Stimulated activated CD8-positive, alpha-beta memory T cell treated with anti-CD3 and anti-CD28 coated beads, Interleukin-12 subunit alpha, Interleukin-12 subunit beta, amount 100 ng/mL, for 1 hour (primary cell): ENCODE results near the gene RNF212.

ENCODE experiments used
- DNase-seq: peaks from one replicate; pipeline ENCODE4 v3.0.0-alpha.2; 2020; ENCODE audit warnings: low read depth

The RNF212 gene

DNA sequence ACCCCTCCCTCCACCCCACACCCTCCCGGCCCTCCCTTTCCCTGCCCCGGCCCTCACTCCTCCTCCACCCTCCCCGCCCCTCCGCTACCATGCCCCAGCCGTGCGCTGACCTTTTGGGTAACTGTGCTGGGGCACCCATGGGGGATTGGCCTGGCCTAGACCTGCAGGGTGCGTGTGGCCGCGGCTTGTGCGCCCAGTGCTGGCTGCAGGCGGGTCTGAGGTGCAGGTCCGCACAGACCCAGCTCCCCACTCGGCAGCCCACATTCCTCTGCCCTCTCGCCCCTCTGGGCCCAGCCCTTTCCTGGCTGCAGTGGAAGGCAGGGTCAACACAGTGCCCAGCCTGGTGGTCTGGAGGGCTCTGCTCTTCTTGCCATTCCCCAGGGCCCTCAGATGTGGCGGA lies 77.3 kb downstream of the RNF212 start:
- no peak for DNase-seq

DNA sequence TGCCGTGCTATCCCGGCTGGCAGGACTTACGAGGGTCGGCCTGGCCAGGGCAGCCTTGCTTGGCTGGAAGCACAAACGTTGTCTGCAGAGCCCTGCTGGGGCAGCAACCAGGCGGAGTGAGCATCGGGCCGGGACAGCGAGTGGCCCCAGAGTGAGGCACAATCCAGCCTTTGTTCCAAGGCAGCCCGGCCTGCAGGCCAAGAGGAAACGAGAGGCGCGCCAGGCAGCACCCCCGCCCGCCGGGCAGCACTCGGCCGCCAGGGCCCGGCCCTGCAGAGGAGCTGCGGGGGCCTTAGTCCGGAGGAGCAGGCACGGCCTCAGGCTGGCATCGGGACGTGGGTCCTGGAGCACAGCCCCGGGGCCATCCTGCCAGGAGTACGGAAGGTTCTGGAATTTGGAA lies 77.9 kb downstream of the RNF212 start:
- no peak for DNase-seq

DNA sequence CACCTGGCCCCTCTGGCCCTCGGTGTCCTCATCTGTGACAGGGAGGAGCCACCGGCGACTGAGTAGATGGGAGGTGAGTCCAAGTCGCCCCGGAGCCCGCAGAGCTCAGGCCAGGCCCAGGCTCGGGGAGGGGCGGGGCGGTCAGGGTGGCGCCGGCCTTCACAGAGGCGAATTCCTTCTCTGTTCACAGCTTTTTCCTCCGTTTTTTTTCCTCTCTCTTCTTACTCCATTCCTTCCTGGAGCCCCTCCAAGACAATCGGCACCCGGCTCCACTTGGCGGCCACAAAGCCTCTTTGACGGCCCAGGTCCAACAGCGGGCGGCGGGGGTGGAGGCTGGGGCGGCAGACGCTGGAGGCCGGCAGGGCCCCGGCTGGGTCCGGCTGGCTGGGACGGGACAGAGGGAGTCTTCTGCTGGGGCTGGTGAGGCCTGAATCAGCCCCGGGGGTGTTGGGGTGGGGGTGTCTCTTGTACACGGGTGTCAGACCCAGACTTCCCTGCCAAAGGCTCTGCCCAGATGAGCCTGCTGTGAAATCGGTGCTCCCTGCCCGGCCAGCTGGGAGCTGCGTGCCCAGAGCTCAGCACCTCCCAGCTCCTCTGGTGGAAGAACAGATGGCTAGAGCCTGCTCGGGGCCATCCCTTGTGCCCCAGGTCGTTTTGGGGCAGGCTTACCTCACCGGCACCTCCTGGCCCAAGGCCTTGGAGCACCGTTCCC lies 79.4 kb downstream of the RNF212 start:
- DNase-seq = no peak

DNA sequence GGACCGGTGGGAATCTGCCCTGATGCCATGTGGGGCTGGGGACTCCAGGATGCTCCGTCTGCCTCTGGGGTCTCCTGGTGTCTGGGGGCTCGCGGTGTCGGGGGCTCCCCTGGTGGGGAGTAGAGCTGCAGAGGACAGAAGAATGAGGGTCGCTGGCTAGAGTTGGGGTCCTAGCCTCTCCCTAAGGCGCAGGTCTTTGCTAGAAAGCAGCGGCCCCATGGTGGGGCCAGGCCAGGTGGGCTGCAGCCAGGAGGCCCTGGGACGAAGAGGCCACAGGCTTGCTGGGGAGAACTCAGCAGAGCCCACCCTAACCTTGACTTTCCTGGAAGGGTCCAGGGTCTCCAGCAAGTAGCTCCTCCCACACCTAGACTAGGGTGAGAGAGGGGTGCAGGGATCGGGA lies 80.5 kb downstream of the RNF212 start:
- no peak for DNase-seq

DNA sequence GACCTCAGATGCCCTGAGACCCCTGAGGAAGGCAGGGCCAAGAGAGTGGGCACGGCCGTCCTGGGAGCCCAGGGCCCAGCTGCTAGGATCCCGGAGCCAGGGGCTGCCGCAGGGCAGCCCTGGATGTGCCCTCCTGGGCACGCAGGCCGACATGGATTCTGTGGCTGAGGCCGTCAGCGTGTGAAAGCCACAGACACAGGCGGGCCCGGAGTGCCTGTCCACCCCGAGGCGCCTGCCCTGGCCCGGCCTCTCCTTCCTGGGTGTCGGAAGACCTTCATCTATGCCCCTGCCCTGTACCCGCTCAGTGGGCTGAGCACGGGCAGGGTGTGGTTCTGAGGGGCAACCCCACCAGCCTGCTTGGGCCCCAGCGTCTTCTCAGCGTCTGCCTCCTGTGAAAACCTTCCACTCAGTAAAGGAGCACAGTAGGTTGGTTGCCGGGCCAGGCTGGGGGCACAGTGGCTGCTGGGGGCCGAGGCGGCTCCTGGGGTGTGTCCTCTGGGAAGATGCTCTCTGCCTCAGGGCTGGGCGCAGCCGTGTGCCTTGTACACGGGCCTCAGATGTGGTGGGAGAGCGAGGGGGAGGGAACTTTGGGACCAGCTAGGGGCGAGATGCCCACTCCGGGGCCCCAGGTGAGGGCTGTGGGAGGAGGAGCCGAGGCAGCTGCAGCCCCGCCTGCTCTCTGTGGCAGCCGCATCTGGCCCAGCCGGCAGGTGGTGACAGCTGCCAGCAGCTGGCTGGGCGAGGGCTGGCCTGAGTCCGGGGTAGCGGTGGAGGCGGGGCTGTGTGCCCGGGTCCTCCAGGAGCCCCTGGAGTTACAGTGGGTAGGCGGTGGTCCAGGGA lies 81.2 kb downstream of the RNF212 start:
- DNase-seq = no peak

DNA sequence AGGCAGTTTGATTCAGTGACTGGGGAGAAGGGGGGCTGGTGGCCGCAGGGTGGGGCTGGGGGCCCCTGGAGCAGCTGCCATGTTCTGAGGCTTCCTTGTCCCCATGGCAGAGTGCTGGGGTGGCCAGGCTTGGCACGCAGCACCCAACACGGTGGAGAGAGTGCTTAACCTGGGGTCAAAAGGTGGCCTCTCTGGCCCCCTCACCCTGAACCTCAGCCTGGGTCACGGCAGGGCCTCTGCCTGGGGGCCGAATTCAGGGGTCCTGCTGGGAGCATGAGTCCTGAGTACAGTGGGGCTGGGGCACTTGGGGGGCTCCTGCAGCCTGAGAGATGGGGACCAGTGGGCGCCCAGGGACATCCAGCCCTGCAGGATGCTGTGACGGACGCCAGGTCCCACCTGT lies 82.0 kb downstream of the RNF212 start:
- no peak for DNase-seq

DNA sequence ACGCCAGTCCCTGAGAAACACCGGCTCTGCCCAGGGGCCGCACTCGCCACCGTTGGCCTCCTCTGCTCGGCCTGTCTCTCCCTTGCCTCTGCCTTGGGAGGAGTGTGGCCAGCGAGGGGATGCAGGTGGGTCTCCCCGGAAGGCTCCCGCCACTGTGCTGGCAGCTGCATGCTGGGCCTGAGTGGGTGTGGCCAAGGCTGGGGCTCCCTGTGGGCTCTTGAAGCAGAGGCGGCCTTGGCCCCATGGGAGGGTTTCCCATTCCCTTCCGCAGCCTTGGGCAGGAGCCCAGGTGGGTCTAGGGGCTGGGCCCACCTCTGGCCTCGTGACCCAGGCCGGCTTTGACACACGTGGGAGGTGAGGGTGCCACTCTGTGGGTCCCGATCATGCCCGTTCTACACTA lies 82.8 kb downstream of the RNF212 start:
- DNase-seq = no peak

DNA sequence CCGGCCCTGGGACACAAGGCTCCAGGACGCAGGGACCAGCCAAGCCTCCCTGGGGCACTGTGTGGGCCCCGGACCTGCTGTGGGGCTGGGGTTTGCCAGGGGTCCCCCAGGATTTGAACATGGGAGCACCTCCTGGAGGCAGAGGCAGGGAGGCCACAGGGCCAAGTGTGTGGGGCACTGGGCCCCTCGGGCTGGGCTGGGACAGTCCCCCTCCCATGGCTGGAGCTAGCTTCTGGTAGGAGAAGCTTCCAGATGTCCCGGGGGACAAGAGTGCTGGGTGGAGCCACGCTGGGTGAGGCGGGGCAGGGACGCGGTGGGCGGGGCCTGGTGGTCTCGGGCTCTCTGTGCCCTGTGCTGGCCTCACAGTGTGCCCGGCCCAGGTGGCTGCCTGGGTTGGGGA lies 83.3 kb downstream of the RNF212 start:
- DNase-seq = no peak

DNA sequence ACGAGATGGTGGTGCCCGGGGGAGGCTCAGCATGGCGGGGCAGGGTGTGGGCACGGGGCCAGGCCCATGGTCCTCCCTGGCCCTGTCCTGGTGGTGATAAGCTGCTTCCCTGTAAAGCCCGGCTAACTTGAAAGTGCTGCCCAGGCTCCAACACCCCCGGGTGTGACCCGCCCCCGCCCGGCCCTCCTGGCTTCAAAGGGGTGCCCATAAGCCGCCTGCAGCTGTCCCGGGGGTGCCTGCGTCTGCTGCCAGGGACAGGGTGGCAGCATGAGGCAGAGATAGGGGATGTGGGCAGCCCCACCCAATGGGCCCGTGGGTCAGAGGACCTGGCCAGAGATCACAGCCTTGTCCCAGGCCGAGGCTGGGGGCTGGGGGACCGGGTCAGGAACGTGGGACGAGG lies 83.8 kb downstream of the RNF212 start:
- DNase-seq = no peak

DNA sequence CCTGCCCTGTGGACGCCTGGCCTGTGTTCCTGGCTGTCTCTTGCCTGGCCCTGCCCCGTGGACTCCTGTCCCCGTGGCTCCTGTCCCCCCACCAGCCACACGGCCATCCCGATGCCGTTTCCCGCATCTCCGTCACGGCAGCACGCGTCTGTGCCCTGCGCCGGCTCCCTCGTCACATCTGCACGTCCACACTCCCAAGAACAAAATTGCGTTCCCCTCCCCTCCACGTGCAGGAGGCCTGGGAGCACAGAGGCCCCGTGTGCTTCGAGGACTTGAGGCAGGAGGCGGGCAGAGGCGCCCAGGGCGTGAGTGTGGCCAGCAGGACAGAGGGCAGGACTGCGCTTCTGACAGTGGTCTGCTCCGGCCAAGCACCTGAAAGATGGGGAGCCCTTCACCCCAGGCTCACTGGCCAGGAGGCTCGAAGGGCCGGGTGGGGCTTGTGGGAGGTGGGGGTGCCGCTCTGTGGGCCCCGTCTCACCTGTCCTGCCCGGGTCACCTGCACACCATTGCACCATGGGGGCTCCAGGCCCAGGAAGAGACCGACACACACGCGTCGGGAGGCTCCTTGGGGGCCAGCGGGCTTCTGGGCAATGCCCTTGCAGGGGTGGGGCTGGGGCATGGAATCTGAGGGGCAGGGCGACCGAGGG lies 84.7 kb downstream of the RNF212 start:
- DNase-seq = no peak

DNA sequence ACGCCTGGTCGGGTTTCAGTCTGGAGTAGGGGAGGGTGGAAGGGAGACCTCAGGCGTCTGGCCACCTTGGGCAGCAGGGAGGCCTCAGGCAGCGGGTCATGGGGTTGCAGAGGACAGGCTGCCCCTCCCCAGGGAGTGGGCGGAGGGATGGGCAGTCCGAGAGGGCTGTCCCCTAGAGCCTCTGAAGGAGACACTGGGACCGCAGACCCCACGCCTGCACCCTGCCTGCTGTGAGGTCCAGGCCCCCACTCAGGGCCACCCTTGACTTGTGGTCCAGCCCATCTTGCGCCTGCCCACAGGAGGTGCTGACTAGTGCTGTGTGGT lies 85.5 kb downstream of the RNF212 start:
- DNase-seq = no peak

DNA sequence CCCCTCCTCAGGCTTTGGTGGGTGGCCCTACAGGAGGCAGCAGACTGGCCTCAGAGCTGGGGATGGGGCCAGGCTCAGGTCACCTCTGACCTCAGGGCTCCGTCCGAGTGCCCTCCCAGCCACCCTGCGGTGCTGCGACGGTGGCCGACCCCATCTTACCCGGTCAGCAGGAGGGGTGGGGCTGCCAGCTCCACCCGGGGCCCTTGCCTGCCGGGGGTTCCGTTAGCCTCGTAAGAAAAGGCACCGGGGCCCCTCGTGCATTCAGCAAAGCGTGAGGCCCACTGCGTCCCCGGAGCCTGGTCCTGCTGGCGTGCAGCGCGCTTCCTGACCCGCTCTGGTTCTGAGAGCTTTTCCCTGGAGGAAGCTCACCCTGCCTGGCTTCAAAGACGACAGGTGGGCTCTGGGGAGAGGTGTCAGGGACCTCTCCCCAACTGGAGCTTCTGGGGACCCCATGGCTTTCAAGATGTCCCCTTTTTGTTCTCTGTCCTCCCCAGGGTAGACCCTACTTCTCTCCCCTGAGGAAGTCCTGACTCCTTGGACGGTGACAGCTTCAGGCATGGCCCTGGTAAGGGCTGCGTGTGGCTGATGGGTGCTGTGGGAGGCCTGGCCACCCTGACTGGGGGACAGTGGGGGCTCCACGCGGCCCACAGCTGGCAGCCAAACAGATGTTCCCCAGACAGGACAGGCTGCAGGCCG lies 86.0 kb downstream of the RNF212 start:
- no peak for DNase-seq

DNA sequence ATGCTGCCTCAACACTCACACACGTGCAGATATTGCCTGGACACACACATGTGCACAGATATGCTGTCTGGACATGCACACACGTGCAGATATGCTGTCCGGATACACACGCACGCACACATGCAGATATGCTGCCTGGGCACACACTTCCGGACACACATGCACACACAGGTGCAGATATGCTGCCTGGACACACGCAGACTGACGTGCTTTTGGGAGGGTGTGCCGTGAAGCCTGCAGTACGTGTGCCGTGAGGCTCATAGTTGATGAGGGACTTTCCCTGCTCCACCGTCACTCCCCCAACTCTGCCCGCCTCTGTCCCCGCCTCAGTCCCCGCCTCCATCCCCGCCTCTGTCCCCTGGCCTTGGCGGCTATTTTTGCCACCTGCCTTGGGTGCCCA lies 87.2 kb downstream of the RNF212 start:
- no peak for DNase-seq

DNA sequence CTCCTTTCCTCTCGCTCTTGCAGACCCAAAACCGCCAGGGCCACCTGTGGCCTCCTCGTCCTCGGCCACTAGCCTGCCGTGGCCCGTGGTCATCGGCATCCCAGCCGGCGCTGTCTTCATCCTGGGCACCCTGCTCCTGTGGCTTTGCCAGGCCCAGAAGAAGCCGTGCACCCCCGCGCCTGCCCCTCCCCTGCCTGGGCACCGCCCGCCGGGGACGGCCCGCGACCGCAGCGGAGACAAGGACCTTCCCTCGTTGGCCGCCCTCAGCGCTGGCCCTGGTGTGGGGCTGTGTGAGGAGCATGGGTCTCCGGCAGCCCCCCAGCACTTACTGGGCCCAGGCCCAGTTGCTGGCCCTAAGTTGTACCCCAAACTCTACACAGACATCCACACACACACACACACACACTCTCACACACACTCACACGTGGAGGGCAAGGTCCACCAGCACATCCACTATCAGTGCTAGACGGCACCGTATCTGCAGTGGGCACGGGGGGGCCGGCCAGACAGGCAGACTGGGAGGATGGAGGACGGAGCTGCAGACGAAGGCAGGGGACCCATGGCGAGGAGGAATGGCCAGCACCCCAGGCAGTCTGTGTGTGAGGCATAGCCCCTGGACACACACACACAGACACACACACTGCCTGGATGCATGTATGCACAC lies 88.3 kb downstream of the RNF212 start:
- no peak for DNase-seq

DNA sequence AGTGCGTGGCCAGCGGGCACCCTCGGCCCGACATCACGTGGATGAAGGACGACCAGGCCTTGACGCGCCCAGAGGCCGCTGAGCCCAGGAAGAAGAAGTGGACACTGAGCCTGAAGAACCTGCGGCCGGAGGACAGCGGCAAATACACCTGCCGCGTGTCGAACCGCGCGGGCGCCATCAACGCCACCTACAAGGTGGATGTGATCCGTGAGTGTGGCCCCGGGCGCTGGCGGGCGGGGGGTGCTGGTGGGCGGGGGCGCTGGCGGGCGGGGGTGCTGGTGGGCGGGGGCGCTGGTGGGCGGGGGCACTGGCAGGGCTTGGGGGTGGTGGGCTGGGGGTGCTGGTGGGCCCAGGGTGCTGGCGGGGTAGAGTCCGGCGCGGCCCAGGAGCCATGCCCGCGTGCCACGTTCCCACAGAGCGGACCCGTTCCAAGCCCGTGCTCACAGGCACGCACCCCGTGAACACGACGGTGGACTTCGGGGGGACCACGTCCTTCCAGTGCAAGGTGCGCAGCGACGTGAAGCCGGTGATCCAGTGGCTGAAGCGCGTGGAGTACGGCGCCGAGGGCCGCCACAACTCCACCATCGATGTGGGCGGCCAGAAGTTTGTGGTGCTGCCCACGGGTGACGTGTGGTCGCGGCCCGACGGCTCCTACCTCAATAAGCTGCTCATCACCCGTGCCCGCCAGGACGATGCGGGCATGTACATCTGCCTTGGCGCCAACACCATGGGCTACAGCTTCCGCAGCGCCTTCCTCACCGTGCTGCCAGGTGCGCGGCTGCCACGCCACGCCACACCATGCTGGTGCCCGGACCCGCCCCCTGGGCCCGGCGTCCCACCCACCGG lies 89.2 kb downstream of the RNF212 start:
- DNase-seq = no peak

DNA sequence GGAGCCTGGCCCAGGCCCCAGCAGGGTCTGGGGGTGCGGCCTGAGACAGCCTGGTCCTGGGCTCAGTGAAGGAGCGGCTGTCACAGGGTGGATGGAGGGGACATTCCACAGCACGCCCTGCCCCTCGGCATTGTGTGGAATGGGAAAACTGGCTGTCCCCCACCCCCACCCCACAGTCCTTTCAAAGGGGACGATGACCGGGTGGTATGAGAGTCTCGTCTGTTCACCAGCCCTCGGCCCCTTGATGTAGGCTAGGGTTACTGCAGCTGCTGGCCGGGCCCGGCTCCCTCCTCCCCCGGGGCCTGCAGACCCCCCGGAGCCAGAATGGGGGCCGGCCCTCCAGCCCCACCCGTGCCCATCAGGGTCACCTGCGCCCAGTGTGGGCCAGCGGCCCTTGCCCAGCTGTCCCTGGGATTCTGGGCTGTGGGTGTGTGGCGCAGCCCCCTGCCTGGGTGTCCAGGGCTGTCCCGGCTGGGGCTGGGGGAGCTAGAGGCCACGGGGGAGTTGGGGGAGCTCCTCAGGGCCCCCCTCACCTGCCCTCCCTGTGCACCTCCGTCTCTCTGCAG lies 90.2 kb downstream of the RNF212 start:
- DNase-seq = no peak

DNA sequence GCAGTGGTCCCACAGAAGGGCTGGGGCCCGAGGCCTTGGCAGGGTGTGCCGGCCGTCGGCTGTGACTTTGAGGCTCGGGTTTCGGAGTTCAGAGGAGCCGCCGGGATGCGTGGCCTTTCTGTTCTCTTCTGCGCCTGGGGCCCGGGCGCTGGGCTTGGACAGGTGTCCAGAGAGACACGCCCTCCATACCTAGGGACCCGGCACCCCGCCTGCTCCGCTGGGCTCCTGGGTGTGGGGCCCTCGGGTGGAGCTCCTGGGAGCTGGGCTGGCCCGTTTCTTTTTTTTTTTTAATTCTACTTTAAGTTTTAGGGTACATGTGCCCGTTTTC lies 90.7 kb downstream of the RNF212 start:
- no peak for DNase-seq

DNA sequence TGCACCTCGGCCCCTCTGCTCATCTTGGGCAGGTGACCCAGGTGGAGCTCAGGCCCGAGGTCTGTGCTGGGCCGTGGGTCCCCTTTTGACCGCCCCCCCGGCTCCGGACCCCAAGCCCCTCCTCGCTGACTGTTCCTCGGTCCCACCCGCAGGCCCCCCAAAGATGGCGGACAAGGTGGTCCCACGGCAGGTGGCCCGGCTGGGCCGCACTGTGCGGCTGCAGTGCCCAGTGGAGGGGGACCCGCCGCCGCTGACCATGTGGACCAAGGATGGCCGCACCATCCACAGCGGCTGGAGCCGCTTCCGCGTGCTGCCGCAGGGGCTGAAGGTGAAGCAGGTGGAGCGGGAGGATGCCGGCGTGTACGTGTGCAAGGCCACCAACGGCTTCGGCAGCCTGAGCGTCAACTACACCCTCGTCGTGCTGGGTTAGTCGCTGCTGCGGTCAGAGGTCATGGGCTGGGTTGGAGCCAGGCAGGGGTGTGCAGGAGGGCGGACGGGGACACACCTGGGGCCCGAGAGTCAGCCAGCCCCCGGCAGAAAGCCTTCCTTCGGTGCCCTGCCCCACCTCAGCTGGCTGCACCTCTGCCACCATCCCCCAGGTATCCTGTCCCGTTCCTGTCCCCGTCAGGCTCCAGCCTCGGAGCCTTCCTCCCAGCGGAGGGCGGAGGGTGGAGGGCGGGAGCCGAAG lies 91.2 kb downstream of the RNF212 start:
- DNase-seq = no peak
